Type B pancreatic cell (in vitro differentiated cells): ENCODE data around the gene SH3RF3. TPM values are rescaled to one million over a fixed set of nuclear protein-coding genes. Genes with fewer than 3 reads are reported as not detected.

Source experiments
- DNase-seq: peaks from one replicate; pipeline ENCODE4 v3.0.0; 2021; ENCODE audit warnings: mixed read lengths; ENCODE audit not compliant: unreplicated experiment; ENCODE audit errors: extremely low spot score
- H3K27ac Mint-ChIP-seq: 2 replicates; pipeline ENCODE4 v1.8.0; 2021; ENCODE audit warnings: mild to moderate bottlenecking, mixed read lengths
- H3K27me3 Mint-ChIP-seq: 2 replicates; pipeline ENCODE4 v1.8.0; 2021; ENCODE audit warnings: mixed read lengths
- H3K36me3 Mint-ChIP-seq: 2 replicates; pipeline ENCODE4 v1.8.0; 2021; ENCODE audit warnings: mixed read lengths
- H3K4me1 Mint-ChIP-seq: one replicate; pipeline ENCODE4 v1.8.0; 2021; ENCODE audit warnings: mixed read lengths; ENCODE audit not compliant: unreplicated experiment
- H3K4me3 Mint-ChIP-seq: 2 replicates; pipeline ENCODE4 v1.8.0; 2021; ENCODE audit warnings: mild to moderate bottlenecking, mixed read lengths
- H3K9me3 Mint-ChIP-seq: 2 replicates; pipeline ENCODE4 v1.8.0; 2021; ENCODE audit warnings: mixed read lengths
- total RNA-seq: library from RNA; stranded (reverse); gene quantifications from 2 replicates; pipeline ENCODE4 v1.2.1, GENCODE V29; 2021; ENCODE audit warnings: low replicate concordance
- TF ChIP-seq, protein P1 (sequence below): fragments of 200-600 bp; sonication (generic); conservative IDR thresholded peaks from 2 replicates; pipeline ENCODE4 v1.5.0; 2021; ENCODE audit warnings: antibody characterized with exemption, mild to moderate bottlenecking

Gene SH3RF3
- total RNA-seq, 1 donor from 2014 or later = 13.9 TPM

DNA sequence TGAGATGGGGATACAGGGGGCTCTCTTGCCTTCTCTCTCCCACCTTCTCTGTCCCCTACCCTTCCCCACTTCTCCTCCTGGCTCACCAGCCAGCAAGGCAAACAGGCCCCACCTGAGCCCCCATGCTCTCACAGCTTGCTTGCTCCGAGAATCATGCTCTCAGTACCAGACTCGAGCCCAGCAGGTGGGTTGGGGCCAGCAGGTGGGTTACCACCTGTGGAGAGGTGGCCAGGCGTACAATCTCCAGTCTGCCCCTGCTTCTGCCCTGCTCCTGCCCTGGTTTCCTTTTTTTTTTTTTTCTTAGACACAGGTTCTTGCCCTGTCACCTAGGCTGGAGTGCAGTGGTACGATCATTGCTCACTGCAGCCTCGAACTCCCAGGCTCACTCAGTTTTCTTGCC lies 214.5 kb downstream of the SH3RF3 start:
- Mint-ChIP-seq H3K36me3 (peaks cover 4% of the 10 kb centered on the region), H3K9me3 (peaks cover 5% of the 10 kb centered on the region), H3K27ac (no peak overlapping the region), H3K4me1 (peaks cover 30% of the 10 kb centered on the region), H3K27me3 (peaks cover 3% of the 10 kb centered on the region), H3K4me3 (no peak overlapping the region)
- no peak for DNase-seq
- TF ChIP-seq, protein P1, sequence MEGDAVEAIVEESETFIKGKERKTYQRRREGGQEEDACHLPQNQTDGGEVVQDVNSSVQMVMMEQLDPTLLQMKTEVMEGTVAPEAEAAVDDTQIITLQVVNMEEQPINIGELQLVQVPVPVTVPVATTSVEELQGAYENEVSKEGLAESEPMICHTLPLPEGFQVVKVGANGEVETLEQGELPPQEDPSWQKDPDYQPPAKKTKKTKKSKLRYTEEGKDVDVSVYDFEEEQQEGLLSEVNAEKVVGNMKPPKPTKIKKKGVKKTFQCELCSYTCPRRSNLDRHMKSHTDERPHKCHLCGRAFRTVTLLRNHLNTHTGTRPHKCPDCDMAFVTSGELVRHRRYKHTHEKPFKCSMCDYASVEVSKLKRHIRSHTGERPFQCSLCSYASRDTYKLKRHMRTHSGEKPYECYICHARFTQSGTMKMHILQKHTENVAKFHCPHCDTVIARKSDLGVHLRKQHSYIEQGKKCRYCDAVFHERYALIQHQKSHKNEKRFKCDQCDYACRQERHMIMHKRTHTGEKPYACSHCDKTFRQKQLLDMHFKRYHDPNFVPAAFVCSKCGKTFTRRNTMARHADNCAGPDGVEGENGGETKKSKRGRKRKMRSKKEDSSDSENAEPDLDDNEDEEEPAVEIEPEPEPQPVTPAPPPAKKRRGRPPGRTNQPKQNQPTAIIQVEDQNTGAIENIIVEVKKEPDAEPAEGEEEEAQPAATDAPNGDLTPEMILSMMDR = no peak

DNA sequence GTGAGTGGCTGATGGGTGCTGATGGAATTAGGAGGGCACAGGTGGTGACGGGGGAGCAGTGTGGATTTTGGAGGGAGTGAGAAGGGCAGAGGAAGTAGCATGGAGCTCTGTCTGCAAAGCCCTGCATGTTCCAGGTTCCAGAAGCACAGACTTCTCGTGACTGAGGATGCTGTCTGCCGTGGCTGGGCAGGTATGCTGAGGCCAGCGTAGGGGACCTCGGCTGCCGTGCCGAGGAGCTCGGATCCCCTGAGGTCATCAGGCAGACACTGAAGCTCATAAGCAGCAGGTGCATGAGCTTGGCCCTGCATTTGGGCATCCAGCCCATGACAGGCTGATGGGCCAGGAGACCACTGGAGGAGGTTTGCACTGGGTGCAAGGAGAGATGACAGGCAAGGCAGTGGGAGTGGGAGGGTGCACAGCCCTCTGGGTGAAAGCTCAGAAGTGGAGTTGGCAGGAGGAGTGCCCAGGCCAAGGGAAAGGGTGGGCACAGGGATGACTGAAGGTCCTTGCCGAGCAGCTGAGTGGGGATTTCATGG lies 215.3 kb downstream of the SH3RF3 start:
- no peaks in the 10 kb centered on the region for H3K36me3 Mint-ChIP-seq
- H3K4me1 Mint-ChIP-seq = peaks cover 37% of the 10 kb centered on the region
- H3K9me3 Mint-ChIP-seq = no peaks in the 10 kb centered on the region
- no peak overlapping the region for H3K27ac Mint-ChIP-seq
- no peak for DNase-seq
- H3K4me3 Mint-ChIP-seq = no peak overlapping the region
- TF ChIP-seq, protein P1 = no peak
- peaks cover 8% of the 10 kb centered on the region for H3K27me3 Mint-ChIP-seq

GRCh38 chr2:109345091-109345490 lies 216.1 kb downstream of the SH3RF3 start:
- peaks cover 8% of the 10 kb centered on the region for H3K27me3 Mint-ChIP-seq
- TF ChIP-seq, protein P1 = no peak
- H3K27ac Mint-ChIP-seq = no peak overlapping the region
- no peaks in the 10 kb centered on the region for H3K9me3 Mint-ChIP-seq
- H3K4me1 Mint-ChIP-seq = peaks cover 39% of the 10 kb centered on the region
- no peaks in the 10 kb centered on the region for H3K36me3 Mint-ChIP-seq
- DNase-seq = no peak
- no peak overlapping the region for H3K4me3 Mint-ChIP-seq

GRCh38 chr2:109345653-109346480 lies 216.9 kb downstream of the SH3RF3 start:
- TF ChIP-seq, protein P1 = no peak
- H3K9me3 Mint-ChIP-seq = no peaks in the 10 kb centered on the region
- no peak overlapping the region for H3K4me3 Mint-ChIP-seq
- no peaks in the 10 kb centered on the region for H3K36me3 Mint-ChIP-seq
- H3K27ac Mint-ChIP-seq = no peak overlapping the region
- peaks cover 8% of the 10 kb centered on the region for H3K27me3 Mint-ChIP-seq
- DNase-seq = no peak
- peaks cover 41% of the 10 kb centered on the region for H3K4me1 Mint-ChIP-seq

DNA sequence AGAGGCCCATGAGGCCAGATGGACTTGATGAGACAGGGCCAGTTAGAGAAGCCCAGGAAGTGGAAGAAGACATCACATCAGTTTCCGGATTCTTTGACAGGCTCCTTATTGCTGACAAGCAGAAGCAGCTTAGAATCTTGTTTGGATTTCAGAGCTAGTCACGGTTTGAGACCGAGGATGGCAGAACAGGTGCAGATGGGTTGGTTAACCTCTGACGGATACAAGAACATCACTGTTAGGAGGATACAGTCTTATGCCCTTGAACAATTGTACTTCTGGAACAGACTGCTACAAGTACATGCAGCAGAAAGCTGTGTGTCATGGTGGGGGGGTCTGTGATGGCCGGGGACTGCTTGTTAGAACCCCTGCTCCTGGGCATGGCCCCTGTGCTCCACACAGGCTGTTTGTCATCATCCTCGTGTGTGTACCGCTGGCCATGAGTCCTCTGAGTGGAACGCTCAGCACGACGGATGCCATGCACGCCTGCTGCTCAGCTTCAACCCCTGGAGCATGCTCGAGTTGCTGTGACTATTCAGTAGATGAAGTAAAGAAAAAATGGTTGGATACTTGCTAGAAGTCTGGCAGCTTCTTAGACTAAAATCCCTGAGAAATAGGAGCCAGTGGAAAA lies 217.7 kb downstream of the SH3RF3 start:
- DNase-seq = no peak
- no peaks in the 10 kb centered on the region for H3K9me3 Mint-ChIP-seq
- TF ChIP-seq, protein P1 = no peak
- no peak overlapping the region for H3K27ac Mint-ChIP-seq
- no peaks in the 10 kb centered on the region for H3K36me3 Mint-ChIP-seq
- H3K27me3 Mint-ChIP-seq = peaks cover 8% of the 10 kb centered on the region
- peaks cover 41% of the 10 kb centered on the region for H3K4me1 Mint-ChIP-seq
- no peak overlapping the region for H3K4me3 Mint-ChIP-seq
